ENCODE measurements around the gene MYRIP. TPM values are rescaled to one million over a fixed set of nuclear protein-coding genes. Genes with fewer than 3 reads are reported as not detected.

MYRIP gene
- total RNA-seq, 2 donors from 2014 or later: 6.3 to 8.7 TPM

DNA sequence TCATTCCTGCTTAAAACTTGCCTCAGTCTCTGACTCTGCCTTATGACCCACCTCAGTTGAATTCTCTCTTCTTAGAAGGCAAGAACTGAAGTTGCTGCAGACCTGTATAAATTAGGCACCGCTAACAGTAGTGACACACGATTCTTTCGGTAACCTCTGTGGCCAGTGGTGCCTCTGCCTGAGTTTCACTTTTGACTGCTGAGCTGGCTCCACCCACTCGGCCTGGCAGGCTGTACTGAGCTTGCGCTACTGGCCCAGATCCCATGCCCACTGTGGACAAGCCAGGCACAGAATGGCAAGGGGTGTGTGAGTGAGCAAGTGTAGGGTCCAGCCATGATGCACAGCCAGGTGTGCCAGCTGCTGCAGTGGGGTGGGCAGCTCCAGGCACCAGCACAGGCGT, 481.0 kb downstream of the MYRIP start:
- H3K27me3 ChIP-seq: no peaks in the 10 kb centered on the region
- H3K4me1 ChIP-seq: no peaks in the 10 kb centered on the region
- intact Hi-C loops (cut with DNase I): no loop called here
- H3K9ac ChIP-seq (ENCODE audit: low read depth in 2 of 2, low read length in 2 of 2): no peak overlapping the region
- no peaks in the 10 kb centered on the region for H3K9me3 ChIP-seq
- TF ChIP-seq, protein P1, sequence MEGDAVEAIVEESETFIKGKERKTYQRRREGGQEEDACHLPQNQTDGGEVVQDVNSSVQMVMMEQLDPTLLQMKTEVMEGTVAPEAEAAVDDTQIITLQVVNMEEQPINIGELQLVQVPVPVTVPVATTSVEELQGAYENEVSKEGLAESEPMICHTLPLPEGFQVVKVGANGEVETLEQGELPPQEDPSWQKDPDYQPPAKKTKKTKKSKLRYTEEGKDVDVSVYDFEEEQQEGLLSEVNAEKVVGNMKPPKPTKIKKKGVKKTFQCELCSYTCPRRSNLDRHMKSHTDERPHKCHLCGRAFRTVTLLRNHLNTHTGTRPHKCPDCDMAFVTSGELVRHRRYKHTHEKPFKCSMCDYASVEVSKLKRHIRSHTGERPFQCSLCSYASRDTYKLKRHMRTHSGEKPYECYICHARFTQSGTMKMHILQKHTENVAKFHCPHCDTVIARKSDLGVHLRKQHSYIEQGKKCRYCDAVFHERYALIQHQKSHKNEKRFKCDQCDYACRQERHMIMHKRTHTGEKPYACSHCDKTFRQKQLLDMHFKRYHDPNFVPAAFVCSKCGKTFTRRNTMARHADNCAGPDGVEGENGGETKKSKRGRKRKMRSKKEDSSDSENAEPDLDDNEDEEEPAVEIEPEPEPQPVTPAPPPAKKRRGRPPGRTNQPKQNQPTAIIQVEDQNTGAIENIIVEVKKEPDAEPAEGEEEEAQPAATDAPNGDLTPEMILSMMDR (IDR thresholded peaks at IDR 0.05): no peak
- H3K4me3 ChIP-seq: no peak overlapping the region
- no peak for DNase-seq
- no peak overlapping the region for H3K27ac ChIP-seq
- no peaks in the 10 kb centered on the region for H3K36me3 ChIP-seq

DNA sequence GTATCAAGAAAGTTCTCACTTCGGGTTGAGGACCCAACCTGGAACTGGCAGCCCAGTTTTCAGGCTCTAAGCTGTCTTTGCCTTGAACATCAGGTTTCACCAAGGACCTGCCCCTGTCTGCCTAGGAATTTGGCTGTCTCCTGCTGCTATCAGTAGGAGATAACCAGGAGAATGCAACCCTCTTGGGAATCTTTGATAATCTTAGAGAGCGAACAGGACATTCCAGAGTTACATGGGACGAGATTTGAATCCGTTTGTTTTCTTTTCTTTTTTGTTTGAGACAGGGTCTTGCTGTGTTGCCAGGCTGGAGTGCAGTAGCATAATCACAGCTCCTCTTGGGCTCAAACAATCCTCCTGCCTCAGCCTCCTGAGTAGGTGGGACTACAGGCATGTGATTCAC, 482.1 kb downstream of the MYRIP start:
- Histone ChIP-seq H3K9me3 (no peaks in the 10 kb centered on the region), H3K4me1 (no peaks in the 10 kb centered on the region), H3K27ac (no peak overlapping the region), H3K4me3 (no peak overlapping the region), H3K9ac (ENCODE audit: low read depth in 2 of 2, low read length in 2 of 2) (no peak overlapping the region), H3K27me3 (no peaks in the 10 kb centered on the region), H3K36me3 (no peaks in the 10 kb centered on the region)
- TF ChIP-seq, protein P1 (IDR thresholded peaks at IDR 0.05): no peak
- DNase-seq: no peak
- intact Hi-C loops (cut with DNase I): no loop called here

DNA sequence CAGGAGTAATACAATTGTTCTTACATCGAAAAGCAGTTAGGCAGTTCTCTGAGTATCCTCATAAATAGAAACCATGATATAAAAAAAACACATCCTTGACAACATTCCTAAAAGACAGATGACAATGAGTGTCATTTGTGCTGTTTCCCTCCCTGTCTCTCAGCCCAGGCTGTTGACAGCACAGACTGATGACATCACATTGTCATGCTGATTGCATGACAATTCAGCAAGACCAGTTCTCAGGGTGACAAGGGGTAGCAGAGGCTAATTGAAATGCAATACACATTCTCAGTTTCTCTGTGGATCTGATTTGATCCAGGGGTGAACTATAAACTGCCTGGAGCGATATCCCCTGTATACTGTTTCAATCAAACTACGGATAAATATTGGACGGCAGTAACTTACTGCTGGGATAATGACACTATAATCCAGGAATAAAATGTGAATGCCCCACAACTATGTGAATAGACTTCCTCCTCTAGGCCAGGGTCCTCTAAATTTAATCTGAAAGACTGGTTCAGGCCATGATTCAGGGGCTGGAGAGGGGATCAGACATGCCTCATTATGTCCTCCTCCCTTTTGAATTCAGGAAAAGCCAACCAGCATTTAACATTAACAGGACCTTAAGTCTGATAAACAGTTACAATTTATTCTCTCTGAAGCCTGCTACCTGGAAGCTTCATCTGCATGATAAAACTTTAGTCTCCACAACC, 483.4 kb downstream of the MYRIP start:
- no peaks in the 10 kb centered on the region for H3K9me3 ChIP-seq
- TF ChIP-seq, protein P1 (IDR thresholded peaks at IDR 0.05): no peak
- intact Hi-C loops (cut with DNase I): no loop called here
- H3K36me3 ChIP-seq: no peaks in the 10 kb centered on the region
- no peak overlapping the region for H3K27ac ChIP-seq
- H3K4me3 ChIP-seq: no peak overlapping the region
- no peak overlapping the region for H3K9ac ChIP-seq (ENCODE audit: low read depth in 2 of 2, low read length in 2 of 2)
- DNase-seq: no peak
- no peaks in the 10 kb centered on the region for H3K4me1 ChIP-seq
- H3K27me3 ChIP-seq: no peaks in the 10 kb centered on the region

DNA sequence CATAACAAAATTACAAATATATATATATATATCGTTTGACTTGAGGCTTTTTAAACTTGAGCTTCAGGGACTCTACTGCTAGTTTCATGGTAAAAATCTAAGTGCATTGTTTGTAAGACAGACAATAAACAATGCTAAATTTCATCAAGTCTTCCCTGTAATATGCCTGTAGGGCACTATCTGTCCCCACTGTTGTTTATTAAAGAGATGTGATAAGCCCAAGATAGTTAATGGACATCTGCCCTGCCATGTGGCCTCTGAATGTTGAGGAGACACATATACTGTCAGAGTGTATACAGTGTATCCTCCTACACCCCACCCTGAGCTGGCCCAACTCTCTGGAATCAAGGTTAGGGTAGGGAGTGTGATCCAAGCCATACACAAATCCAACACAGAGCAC, 485.0 kb downstream of the MYRIP start:
- DNase-seq: no peak
- TF ChIP-seq, protein P1 (IDR thresholded peaks at IDR 0.05): no peak
- no peaks in the 10 kb centered on the region for H3K4me1 ChIP-seq
- no peaks in the 10 kb centered on the region for H3K9me3 ChIP-seq
- H3K9ac ChIP-seq (ENCODE audit: low read depth in 2 of 2, low read length in 2 of 2): no peak overlapping the region
- no peak overlapping the region for H3K4me3 ChIP-seq
- H3K27ac ChIP-seq: no peak overlapping the region
- intact Hi-C loops (cut with DNase I): no loop called here
- H3K36me3 ChIP-seq: no peaks in the 10 kb centered on the region
- H3K27me3 ChIP-seq: no peaks in the 10 kb centered on the region

DNA sequence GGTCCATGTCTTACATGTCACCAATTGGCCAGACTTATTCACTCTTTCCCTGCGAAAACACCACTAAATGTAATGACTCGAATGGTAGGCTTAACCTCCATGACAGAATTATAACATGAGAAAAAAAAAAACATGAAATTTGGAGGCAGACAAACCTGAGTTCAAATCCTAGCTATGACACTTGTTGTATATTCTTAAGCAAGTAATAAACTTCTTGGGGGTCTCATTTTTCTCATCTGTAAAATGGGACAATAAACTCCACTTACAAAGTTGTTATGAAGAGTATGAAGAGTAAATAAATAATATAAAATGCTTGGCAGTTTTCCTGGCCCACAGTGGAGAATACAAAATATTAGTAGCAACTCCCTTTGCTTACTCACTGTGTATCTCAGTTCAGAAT, 488.7 kb downstream of the MYRIP start:
- Histone ChIP-seq H3K27ac (no peak overlapping the region), H3K9ac (ENCODE audit: low read depth in 2 of 2, low read length in 2 of 2) (no peak overlapping the region), H3K36me3 (no peaks in the 10 kb centered on the region), H3K4me3 (no peak overlapping the region), H3K4me1 (no peaks in the 10 kb centered on the region), H3K27me3 (no peaks in the 10 kb centered on the region), H3K9me3 (no peaks in the 10 kb centered on the region)
- intact Hi-C loops (cut with DNase I): no loop called here
- no peak for DNase-seq
- TF ChIP-seq, protein P1 (IDR thresholded peaks at IDR 0.05): no peak
